K562 (cell line): ENCODE results near the gene AGAP1.

ENCODE experiments used
- ARNT ChIP-seq, 2 experiments: fragments of 450-650 bp; IDR thresholded peaks; 2 replicates each; pipeline ENCODE4 v1.6.1; 2016; ENCODE audit warnings: mild to moderate bottlenecking in 1 of 2
- CBX8 ChIP-seq: fragments of 200-600 bp; sonication (generic); IDR thresholded peaks from 2 replicates; pipeline ENCODE4 v1.6.1; 2012; ENCODE audit warnings: borderline replicate concordance, mixed run types, low read depth, mild to moderate bottlenecking, moderate library complexity, mixed read lengths, low read length, control low read depth, inconsistent platforms; ENCODE audit not compliant: poor library complexity, severe bottlenecking; ENCODE audit errors: extremely low read depth
- CTCF ChIP-seq, 3 experiments: IDR thresholded peaks in 2 of 3; conservative IDR thresholded peaks in 1 of 3; 2 replicates each; pipeline ENCODE4 v1.5.1; 2011 to 2012; ENCODE audit warnings: low read length in 3 of 3, mild to moderate bottlenecking in 3 of 3, control low read depth in 2 of 3, improper control_type of control experiment in 1 of 3, inconsistent platforms in 1 of 3, low read depth in 1 of 3, mixed read lengths in 1 of 3, moderate library complexity in 1 of 3; ENCODE audit not compliant: insufficient read depth in 2 of 3
- HDAC3 ChIP-seq: fragments of 450-650 bp; IDR thresholded peaks from 2 replicates; pipeline ENCODE4 v1.6.1; 2018; ENCODE audit warnings: borderline replicate concordance, mild to moderate bottlenecking, moderate library complexity; ENCODE audit not compliant: partially characterized antibody
- IRF1 ChIP-seq: sonication (generic); formaldehyde crosslinking; IDR thresholded peaks from 2 replicates; pipeline ENCODE4 v1.8.0; 2022; ENCODE audit warnings: missing genetic modification reagents, mild to moderate bottlenecking, borderline replicate concordance
- KDM2B ChIP-seq: fragments of 250-450 bp; sonication (Bioruptor Pico); IDR thresholded peaks from 2 replicates; pipeline ENCODE4 v1.8.0; 2021; ENCODE audit warnings: mild to moderate bottlenecking, moderate library complexity
- POLR2A ChIP-seq: fragments of 450-650 bp; conservative IDR thresholded peaks from 2 replicates; pipeline ENCODE4 v1.6.1; 2016
- TEAD4 ChIP-seq, 2 experiments: sonication (generic) in 1 of 2; formaldehyde crosslinking in 1 of 2; IDR thresholded peaks; 2 replicates each; pipeline versions ENCODE4 v1.6.1 to v1.8.0; 2012 to 2022; ENCODE audit warnings: borderline replicate concordance in 1 of 2, inconsistent platforms in 1 of 2, low read length in 1 of 2, mild to moderate bottlenecking in 1 of 2, missing genetic modification reagents in 1 of 2

GRCh38 chr2:235952714-235953113 is 458.9 kb downstream of the AGAP1 start:
- TF ChIP-seq ARNT (IDR thresholded peaks at IDR 0.05): no peak
- no peak for TF ChIP-seq CBX8
- no peak for TF ChIP-seq POLR2A
- no peak for TF ChIP-seq HDAC3
- TF ChIP-seq TEAD4 (IDR thresholded peaks at IDR 0.05; ENCODE audit: low read length): no peak
- TF ChIP-seq TEAD4 (CRISPR knock-in tag; IDR thresholded peaks at IDR 0.05; ENCODE audit: borderline replicate concordance): no peak
- TF ChIP-seq CTCF (IDR thresholded peaks at IDR 0.05 in 2 of 3, conservative IDR thresholded peaks at IDR 0.05 in 1 of 3; ENCODE audit: insufficient read depth in 2 of 3, low read depth in 1 of 3, low read length in 3 of 3): no peak
- TF ChIP-seq KDM2B: no peak
- no peak for TF ChIP-seq IRF1
